ENCODE measurements around the gene TXNDC11. TPM values are rescaled to one million over a fixed set of nuclear protein-coding genes. Genes with fewer than 3 reads are reported as not detected.

TXNDC11 gene
- total RNA-seq, 1 experiment from 2014 or later: 32.5 TPM

GRCh38 chr16:11756248-11756647, 13.6 kb upstream of the TXNDC11 start:
- in situ Hi-C loops (cut with HindIII; ENCODE audit: low pct_unique_long_range_greater_than_20kb, low sequenced_read_pairs): no loop called here
- no peak for DNase-seq (ENCODE audit: low read depth, low spot score)

GRCh38 chr16:11755022-11755760, 12.5 kb upstream of the TXNDC11 start:
- in situ Hi-C loops (cut with HindIII; ENCODE audit: low pct_unique_long_range_greater_than_20kb, low sequenced_read_pairs): no loop called here
- DNase-seq (ENCODE audit: low read depth, low spot score): no peak

GRCh38 chr16:11752856-11753255, 10.2 kb upstream of the TXNDC11 start:
- in situ Hi-C loops (cut with HindIII; ENCODE audit: low pct_unique_long_range_greater_than_20kb, low sequenced_read_pairs): no loop called here
- no peak for DNase-seq (ENCODE audit: low read depth, low spot score)

GRCh38 chr16:11750056-11750455, 7.4 kb upstream of the TXNDC11 start:
- in situ Hi-C loops (cut with HindIII; ENCODE audit: low pct_unique_long_range_greater_than_20kb, low sequenced_read_pairs): no loop called here
- DNase-seq (ENCODE audit: low read depth, low spot score): no peak

- in situ Hi-C loops (cut with HindIII; ENCODE audit: low pct_unique_long_range_greater_than_20kb, low sequenced_read_pairs): no loop called here
- no peak for DNase-seq (ENCODE audit: low read depth, low spot score)
These were observed 6.0 kb upstream of the TXNDC11 start for GRCh38 chr16:11748404-11749254.

GRCh38 chr16:11747949-11748403, 5.3 kb upstream of the TXNDC11 start:
- in situ Hi-C loops (cut with HindIII; ENCODE audit: low pct_unique_long_range_greater_than_20kb, low sequenced_read_pairs): no loop called here

GRCh38 chr16:11744075-11744470, 1.4 kb upstream of the TXNDC11 start:
- no peak for DNase-seq (ENCODE audit: low read depth, low spot score)
- in situ Hi-C loops (cut with HindIII; ENCODE audit: low pct_unique_long_range_greater_than_20kb, low sequenced_read_pairs): no loop called here

More at GRCh38 chr16:11747949-11748403, 5.3 kb upstream of the TXNDC11 start:
- no peak for DNase-seq (ENCODE audit: low read depth, low spot score)

- in situ Hi-C loops (cut with HindIII; ENCODE audit: low pct_unique_long_range_greater_than_20kb, low sequenced_read_pairs): no loop called here
- DNase-seq (ENCODE audit: low read depth, low spot score): peak; percentile 35
These were observed 834 bp upstream of the TXNDC11 start for GRCh38 chr16:11743308-11744074.

GRCh38 chr16:11742093-11742535, 543 bp downstream of the TXNDC11 start:
- in situ Hi-C loops (cut with HindIII; ENCODE audit: low pct_unique_long_range_greater_than_20kb, low sequenced_read_pairs): no loop called here

GRCh38 chr16:11740567-11740966, 2.1 kb downstream of the TXNDC11 start:
- in situ Hi-C loops (cut with HindIII; ENCODE audit: low pct_unique_long_range_greater_than_20kb, low sequenced_read_pairs): no loop called here
- DNase-seq (ENCODE audit: low read depth, low spot score): no peak

More at GRCh38 chr16:11742093-11742535, 543 bp downstream of the TXNDC11 start:
- peak; percentile 12 for DNase-seq (ENCODE audit: low read depth, low spot score)

- in situ Hi-C loops (cut with HindIII; ENCODE audit: low pct_unique_long_range_greater_than_20kb, low sequenced_read_pairs): no loop called here
- DNase-seq (ENCODE audit: low read depth, low spot score): no peak
These were observed 3.7 kb downstream of the TXNDC11 start for GRCh38 chr16:11738742-11739544.

GRCh38 chr16:11737713-11738112, 4.9 kb downstream of the TXNDC11 start:
- in situ Hi-C loops (cut with HindIII; ENCODE audit: low pct_unique_long_range_greater_than_20kb, low sequenced_read_pairs): no loop called here

GRCh38 chr16:11736903-11737302, 5.8 kb downstream of the TXNDC11 start:
- DNase-seq (ENCODE audit: low read depth, low spot score): no peak
- in situ Hi-C loops (cut with HindIII; ENCODE audit: low pct_unique_long_range_greater_than_20kb, low sequenced_read_pairs): no loop called here

More at GRCh38 chr16:11737713-11738112, 4.9 kb downstream of the TXNDC11 start:
- no peak for DNase-seq (ENCODE audit: low read depth, low spot score)

GRCh38 chr16:11735787-11736186, 6.9 kb downstream of the TXNDC11 start:
- in situ Hi-C loops (cut with HindIII; ENCODE audit: low pct_unique_long_range_greater_than_20kb, low sequenced_read_pairs): no loop called here

GRCh38 chr16:11734653-11735043, 8.0 kb downstream of the TXNDC11 start:
- no peak for DNase-seq (ENCODE audit: low read depth, low spot score)

More at GRCh38 chr16:11735787-11736186, 6.9 kb downstream of the TXNDC11 start:
- DNase-seq (ENCODE audit: low read depth, low spot score): no peak

GRCh38 chr16:11734025-11734652, 8.5 kb downstream of the TXNDC11 start:
- in situ Hi-C loops (cut with HindIII; ENCODE audit: low pct_unique_long_range_greater_than_20kb, low sequenced_read_pairs): no loop called here
- no peak for DNase-seq (ENCODE audit: low read depth, low spot score)

More at GRCh38 chr16:11734653-11735043, 8.0 kb downstream of the TXNDC11 start:
- in situ Hi-C loops (cut with HindIII; ENCODE audit: low pct_unique_long_range_greater_than_20kb, low sequenced_read_pairs): no loop called here

- in situ Hi-C loops (cut with HindIII; ENCODE audit: low pct_unique_long_range_greater_than_20kb, low sequenced_read_pairs): no loop called here
- no peak for DNase-seq (ENCODE audit: low read depth, low spot score)
These were observed 11.4 kb downstream of the TXNDC11 start for GRCh38 chr16:11731222-11731621.

Measured in SK-MEL-5 (cell line).